ENCODE measurements around the gene GALNTL6. TPM values are rescaled to one million over a fixed set of nuclear protein-coding genes. Genes with fewer than 3 reads are reported as not detected.
"Not testable (repeated sequence)": the region's sequence is repeated elsewhere in the genome, so short reads cannot be mapped to it uniquely, and the experiment has no call there.

The GALNTL6 gene
- total RNA-seq, 4 donors from 2014 or later = 0.30 to 1.3 (median 0.60) TPM

- intact Hi-C loops (cut with DNase I; ENCODE audit: low total_unique reads) = no loop called here
- H3K4me3 ChIP-seq (ENCODE audit: low read depth, poor library complexity, severe bottlenecking) = no peak overlapping the region
- DNase-seq (ENCODE audit: low spot score in 2 of 2) = no peak
- TF ChIP-seq POLR2A (IDR thresholded peaks at IDR 0.05) = no peak
- WGBS, 2 donors = 56 to 57% methylated on average over 5 of the region's 5 CpGs
Observed at GRCh38 chr4:172953896-172954568, 1140.8 kb downstream of the GALNTL6 start.

GRCh38 chr4:172956340-172956739 is 1143.1 kb downstream of the GALNTL6 start:
- H3K4me3 ChIP-seq (ENCODE audit: low read depth, poor library complexity, severe bottlenecking); DNase-seq (ENCODE audit: low spot score in 2 of 2); intact Hi-C loops (cut with DNase I; ENCODE audit: low total_unique reads): not testable (repeated sequence)
- 88 to 94% methylated on average over 3 of the region's 3 CpGs for WGBS, 2 donors

GRCh38 chr4:172957216-172957615 is 1144.0 kb downstream of the GALNTL6 start:
- H3K4me3 ChIP-seq (ENCODE audit: low read depth, poor library complexity, severe bottlenecking) = no peak overlapping the region
- intact Hi-C loops (cut with DNase I; ENCODE audit: low total_unique reads) = no loop called here
- TF ChIP-seq POLR2A (IDR thresholded peaks at IDR 0.05) (no peak), CTCF (IDR thresholded peaks at IDR 0.05) (no peak)
- WGBS, 2 donors = 83 to 87% methylated on average over 4 of the region's 4 CpGs
- DNase-seq (ENCODE audit: low spot score in 2 of 2) = no peak

- no peak for DNase-seq (ENCODE audit: low spot score in 2 of 2)
- WGBS, 2 donors = 32 to 33% methylated on average over 10 of the region's 10 CpGs
- no peak overlapping the region for H3K4me3 ChIP-seq (ENCODE audit: low read depth, poor library complexity, severe bottlenecking)
- no peak for TF ChIP-seq CTCF (IDR thresholded peaks at IDR 0.05)
- no peak for TF ChIP-seq POLR2A (IDR thresholded peaks at IDR 0.05)
- intact Hi-C loops (cut with DNase I; ENCODE audit: low total_unique reads) = no loop called here
Observed at GRCh38 chr4:172962564-172963353, 1149.6 kb downstream of the GALNTL6 start.

GRCh38 chr4:172963498-172964294 is 1150.5 kb downstream of the GALNTL6 start:
- WGBS, 2 donors = 84 to 88% methylated on average over 5 of the region's 5 CpGs
- no peak overlapping the region for H3K4me3 ChIP-seq (ENCODE audit: low read depth, poor library complexity, severe bottlenecking)
- TF ChIP-seq CTCF (IDR thresholded peaks at IDR 0.05) (no peak), POLR2A (IDR thresholded peaks at IDR 0.05) (no peak)
- DNase-seq (ENCODE audit: low spot score in 2 of 2) = no peak
- intact Hi-C loops (cut with DNase I; ENCODE audit: low total_unique reads) = no loop called here

- H3K4me3 ChIP-seq (ENCODE audit: low read depth, poor library complexity, severe bottlenecking); intact Hi-C loops (cut with DNase I; ENCODE audit: low total_unique reads); DNase-seq (ENCODE audit: low spot score in 2 of 2): not testable (repeated sequence)
- WGBS, 2 donors = 86 to 89% methylated on average over 4 of the region's 4 CpGs
Observed at GRCh38 chr4:172970189-172970588, 1157.0 kb downstream of the GALNTL6 start.

- TF ChIP-seq CTCF (IDR thresholded peaks at IDR 0.05) = no peak
- TF ChIP-seq POLR2A (IDR thresholded peaks at IDR 0.05) = no peak
- WGBS, 2 donors = 66 to 79% methylated on average over 6 of the region's 7 CpGs
- DNase-seq (ENCODE audit: low spot score in 2 of 2) = no peak
- H3K4me3 ChIP-seq (ENCODE audit: low read depth, poor library complexity, severe bottlenecking) = no peak overlapping the region
- intact Hi-C loops (cut with DNase I; ENCODE audit: low total_unique reads) = no loop called here
Observed at GRCh38 chr4:172974586-172974985, 1161.4 kb downstream of the GALNTL6 start.

Data from lower leg skin (tissue), 4 donors.